Spleen (tissue), 7 donors: ENCODE results near the gene FAM83E.

Experiments
- CTCF ChIP-seq, 11 experiments: fragments of 200-600 bp in 7 of 11; fragments of 450-650 bp in 4 of 11; sonication (generic) in 4 of 11; IDR thresholded peaks in 8 of 11; conservative IDR thresholded peaks in 3 of 11; 1 replicate in 7 of 11; 2 replicates in 4 of 11; pipeline versions ENCODE4 v1.4.0 to v1.8.0; 2016 to 2021; ENCODE audit warnings: antibody characterized with exemption in 11 of 11, inconsistent platforms in 4 of 11, mild to moderate bottlenecking in 1 of 11
- POLR2AphosphoS5 ChIP-seq, 3 donors: sonication (generic); formaldehyde crosslinking; IDR thresholded peaks; one replicate each; pipeline ENCODE4 v1.5.1; 2017; ENCODE audit warnings: antibody characterized with exemption in 3 of 3
- donor health status: DM: no; HTN: no; CAD: no; lungs with moderate emphysema.
- donor health status: DM: no; HTN: no; CAD: no.
- donor health status: DM: no; HTN: no; CAD: no.

- no peak for TF ChIP-seq CTCF (IDR thresholded peaks at IDR 0.05 in 8 of 11, conservative IDR thresholded peaks at IDR 0.05 in 3 of 11)
- TF ChIP-seq POLR2AphosphoS5 (IDR thresholded peaks at IDR 0.05): no peak
Observed at GRCh38 chr19:48648134-48648533, 33.3 kb upstream of the FAM83E start.
